LNCAP (cell line): ENCODE measurements around the gene CUBN.

Source experiments
- TF ChIP-seq, protein P1 (sequence below): fragments of 450-650 bp; IDR thresholded peaks from 2 replicates; pipeline ENCODE4 v1.5.1; 2017; ENCODE audit warnings: mild to moderate bottlenecking

CUBN gene

DNA sequence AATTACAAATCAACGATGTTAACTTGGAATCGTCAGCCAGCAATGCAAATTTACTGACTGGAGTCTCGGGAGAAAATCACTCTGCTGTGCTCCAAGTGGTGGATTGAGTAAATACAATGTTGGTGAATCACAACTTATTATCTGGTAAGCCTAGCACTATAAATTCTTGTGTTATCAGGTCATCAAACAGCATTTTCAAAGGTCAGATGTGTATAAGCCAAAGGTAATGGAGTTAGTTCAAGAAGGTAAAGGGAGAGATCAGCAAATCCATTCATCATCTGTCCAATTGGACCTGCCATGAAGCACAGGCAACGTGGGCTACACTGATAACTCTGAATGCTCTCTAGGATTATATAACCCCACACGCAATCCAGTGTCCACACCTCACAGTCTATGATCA is 13.9 kb downstream of the CUBN start:
- TF ChIP-seq, protein P1, sequence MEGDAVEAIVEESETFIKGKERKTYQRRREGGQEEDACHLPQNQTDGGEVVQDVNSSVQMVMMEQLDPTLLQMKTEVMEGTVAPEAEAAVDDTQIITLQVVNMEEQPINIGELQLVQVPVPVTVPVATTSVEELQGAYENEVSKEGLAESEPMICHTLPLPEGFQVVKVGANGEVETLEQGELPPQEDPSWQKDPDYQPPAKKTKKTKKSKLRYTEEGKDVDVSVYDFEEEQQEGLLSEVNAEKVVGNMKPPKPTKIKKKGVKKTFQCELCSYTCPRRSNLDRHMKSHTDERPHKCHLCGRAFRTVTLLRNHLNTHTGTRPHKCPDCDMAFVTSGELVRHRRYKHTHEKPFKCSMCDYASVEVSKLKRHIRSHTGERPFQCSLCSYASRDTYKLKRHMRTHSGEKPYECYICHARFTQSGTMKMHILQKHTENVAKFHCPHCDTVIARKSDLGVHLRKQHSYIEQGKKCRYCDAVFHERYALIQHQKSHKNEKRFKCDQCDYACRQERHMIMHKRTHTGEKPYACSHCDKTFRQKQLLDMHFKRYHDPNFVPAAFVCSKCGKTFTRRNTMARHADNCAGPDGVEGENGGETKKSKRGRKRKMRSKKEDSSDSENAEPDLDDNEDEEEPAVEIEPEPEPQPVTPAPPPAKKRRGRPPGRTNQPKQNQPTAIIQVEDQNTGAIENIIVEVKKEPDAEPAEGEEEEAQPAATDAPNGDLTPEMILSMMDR: no peak; the same call in 1 of the 2 replicates

DNA sequence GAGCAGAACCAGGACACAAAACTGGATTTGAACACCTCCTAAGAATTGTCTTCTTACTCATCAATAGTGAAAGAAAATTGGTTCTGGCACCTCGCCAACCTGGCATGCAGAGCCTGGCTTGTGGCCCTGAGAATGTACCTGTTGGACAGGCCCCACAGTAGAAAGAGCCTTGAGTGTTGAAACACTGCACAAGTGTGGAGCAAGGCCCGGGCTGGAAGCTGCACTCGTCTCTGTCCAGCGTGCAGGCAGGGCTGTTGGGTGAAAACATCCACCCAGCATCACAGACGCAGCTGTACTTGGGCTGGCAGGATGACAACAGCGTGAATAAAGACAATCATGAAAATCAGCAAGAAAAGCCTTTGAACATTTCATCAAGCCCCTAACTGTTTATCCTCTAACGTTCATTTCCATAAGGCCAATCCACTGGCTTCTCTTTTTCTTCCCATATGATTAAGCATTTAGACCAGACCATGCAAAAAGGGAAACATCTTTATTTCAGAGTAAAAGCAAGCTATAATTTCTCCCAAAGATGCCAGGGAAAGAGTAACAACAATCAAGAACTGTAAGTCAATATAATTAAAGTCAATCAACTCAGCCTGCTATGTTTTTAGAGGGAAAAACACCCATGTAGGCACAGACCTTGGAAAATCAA is 15.6 kb downstream of the CUBN start:
- TF ChIP-seq, protein P1: no peak

DNA sequence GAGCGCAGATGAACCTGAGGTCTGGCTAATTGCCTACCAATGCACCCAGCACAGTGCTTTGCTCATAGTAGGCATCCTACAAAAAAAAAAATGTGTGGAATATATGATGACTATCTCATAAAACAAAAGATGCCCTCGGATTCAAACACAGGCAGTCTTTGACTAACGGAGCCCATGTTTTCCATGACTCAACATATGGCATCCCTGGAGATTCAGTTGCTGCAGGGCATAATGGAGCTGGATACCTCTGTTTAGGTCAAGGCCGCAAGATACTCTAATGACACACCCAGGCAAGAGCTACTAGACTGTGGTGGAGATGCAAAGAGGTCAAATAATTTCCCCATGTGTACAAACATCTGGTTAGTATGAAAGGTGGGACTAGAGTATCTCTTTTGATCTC is 16.3 kb downstream of the CUBN start:
- TF ChIP-seq, protein P1: no peak

DNA sequence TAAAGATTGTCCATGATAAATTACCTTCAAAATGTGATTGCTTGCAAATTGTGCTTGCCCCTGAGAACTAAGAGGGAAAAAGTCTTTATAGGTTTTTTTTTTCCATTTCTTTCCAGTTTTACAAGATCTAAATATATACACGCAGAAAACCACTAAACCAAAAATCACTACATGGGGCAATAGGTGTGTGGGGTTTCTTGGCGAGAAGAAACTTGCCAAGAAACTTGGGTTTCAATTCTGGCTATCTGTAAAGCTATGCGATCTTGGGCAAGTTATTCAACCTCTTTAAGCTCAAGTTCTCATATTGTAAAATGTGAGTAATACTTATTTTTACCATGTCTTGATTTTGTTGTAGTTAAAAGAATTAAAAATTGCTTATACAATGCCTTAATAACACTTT is 17.0 kb downstream of the CUBN start:
- TF ChIP-seq, protein P1: no peak

DNA sequence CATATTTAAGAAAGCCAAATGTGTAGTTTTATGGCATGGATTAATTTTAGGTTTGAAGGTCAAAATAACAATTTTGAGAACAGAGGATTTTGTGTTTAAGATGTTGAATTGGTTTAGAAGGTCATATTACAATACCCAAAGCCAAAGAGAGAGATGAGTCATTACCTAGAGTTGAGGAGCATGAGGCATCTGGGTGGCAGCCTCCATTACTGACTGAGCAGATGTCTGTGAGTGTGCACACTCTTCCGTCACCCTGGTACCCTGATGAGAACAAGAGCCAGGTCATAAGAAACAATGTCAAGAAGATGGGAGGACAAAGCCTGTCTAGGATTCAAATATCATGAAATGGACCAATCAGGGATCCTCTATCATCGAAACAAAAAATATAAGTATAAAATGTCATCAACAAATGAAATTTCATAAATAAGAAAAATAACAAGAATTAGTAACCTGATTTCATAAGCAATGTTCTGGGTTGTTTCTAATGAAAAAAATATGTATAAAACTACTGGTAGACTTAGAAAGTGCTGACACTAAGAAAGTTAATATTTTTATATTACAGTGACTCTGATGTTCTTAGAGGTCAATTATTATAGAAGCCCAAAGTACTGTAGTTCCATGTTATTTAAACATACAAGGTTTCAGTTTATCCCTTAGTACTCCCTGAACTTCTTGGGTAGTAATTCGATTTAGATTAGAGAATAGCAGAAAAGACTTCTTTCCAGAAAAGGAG is 20.0 kb downstream of the CUBN start:
- TF ChIP-seq, protein P1: no peak

DNA sequence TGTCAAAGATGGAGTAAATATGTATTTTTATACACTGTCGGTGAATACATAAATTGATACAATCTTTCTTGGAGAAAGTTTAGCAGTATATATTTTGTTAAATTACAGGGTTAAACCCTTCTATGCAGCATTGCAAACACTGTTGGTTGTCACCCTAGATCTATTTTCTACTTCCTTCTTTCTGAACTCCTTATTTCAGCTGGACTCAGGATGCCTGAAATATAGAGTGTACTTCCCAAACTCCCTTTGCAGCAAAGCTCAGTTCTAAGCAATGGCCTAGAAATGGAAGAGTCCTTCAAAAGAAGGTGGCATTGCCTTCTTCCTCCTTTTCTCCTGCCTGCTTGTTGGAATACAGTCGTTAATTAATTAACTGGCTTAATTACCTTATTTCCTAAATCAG is 20.6 kb downstream of the CUBN start:
- TF ChIP-seq, protein P1: no peak

DNA sequence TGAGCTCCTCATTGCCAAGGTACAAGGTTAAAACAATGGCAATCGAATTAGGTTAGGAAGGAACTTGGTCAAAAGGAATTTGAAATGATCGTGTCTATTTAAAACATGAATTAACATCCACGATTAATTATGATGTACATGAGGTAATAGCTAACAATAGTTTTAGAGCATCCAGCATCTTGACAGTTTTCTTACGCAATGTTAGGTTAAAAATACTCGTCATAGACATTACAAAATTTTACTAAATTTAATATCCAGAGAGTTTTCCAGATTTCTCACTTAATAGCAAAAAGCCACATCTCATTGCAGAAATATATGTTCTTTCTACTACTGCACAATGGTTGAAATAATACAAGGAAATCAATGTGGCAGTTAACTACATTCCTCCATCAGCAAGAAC is 22.6 kb downstream of the CUBN start:
- TF ChIP-seq, protein P1: no peak
